ENCODE results near the gene IBSP.
A peak's percentile ranks its signal among the peaks of the same experiment; 100 is the strongest.

The IBSP gene

GRCh38 chr4:87838890-87839591 is 39.7 kb downstream of the IBSP start:
- peak in 1 of 2 donors; percentile 33 for DNase-seq

GRCh38 chr4:87839592-87839946 is 40.2 kb downstream of the IBSP start:
- no peak for DNase-seq

GRCh38 chr4:87840149-87840548 is 40.8 kb downstream of the IBSP start:
- no peak for DNase-seq

- DNase-seq: peak in 1 of 2 donors; percentile 95
These were observed 44.6 kb downstream of the IBSP start for GRCh38 chr4:87843936-87844335.

- DNase-seq: no peak
These were observed 45.1 kb downstream of the IBSP start for GRCh38 chr4:87844452-87844851.

GRCh38 chr4:87846226-87846625 is 46.9 kb downstream of the IBSP start:
- DNase-seq: no peak

- DNase-seq: peak; percentile 8 to 58
These were observed 49.4 kb downstream of the IBSP start for GRCh38 chr4:87848622-87849351.

GRCh38 chr4:87849612-87850011 is 50.3 kb downstream of the IBSP start:
- DNase-seq: peak in 1 of 2 donors; percentile 68

- no peak for DNase-seq
These were observed 52.0 kb downstream of the IBSP start for GRCh38 chr4:87851332-87851731.

- no peak for DNase-seq
These were observed 52.6 kb downstream of the IBSP start for GRCh38 chr4:87851953-87852352.

- peak in 1 of 2 donors; percentile 64 for DNase-seq
These were observed 53.8 kb downstream of the IBSP start for GRCh38 chr4:87853108-87853507.

GRCh38 chr4:87853891-87854290 is 54.5 kb downstream of the IBSP start:
- no peak for DNase-seq

GRCh38 chr4:87855559-87855958 is 56.2 kb downstream of the IBSP start:
- no peak for DNase-seq

GRCh38 chr4:87856816-87857215 is 57.5 kb downstream of the IBSP start:
- DNase-seq: no peak

GRCh38 chr4:87857789-87858188 is 58.4 kb downstream of the IBSP start:
- DNase-seq: no peak

All from bone marrow (tissue), 2 donors.